NOMO-1 treated with DMSO at 0.1 percent for 48 hours (cell line): ENCODE results near the gene ZCCHC17.
"Not testable (repeated sequence)": the region's sequence is repeated elsewhere in the genome, so short reads cannot be mapped to it uniquely, and the experiment has no call there.

ENCODE experiments used
- DNase-seq: peaks from one replicate; lab custom pipeline; 2025; ENCODE audit not compliant: unreplicated experiment; lab: John Stamatoyannopoulos, UW

ZCCHC17 gene

GRCh38 chr1:31296486-31297276 is at the start of gene ZCCHC17, which contains the start of gene SNRNP40:
Gene ZCCHC17 (plus strand): TSS chr1:31297032. CDS start chr1:31310099, 13,067 bp downstream.
Gene SNRNP40 (minus strand): TSS chr1:31296788. CDS start chr1:31296751, 37 bp downstream.
- DNase-seq = peak; percentile 99

GRCh38 chr1:31248276-31248675 is 48.6 kb upstream of the ZCCHC17 start:
- no peak for DNase-seq

GRCh38 chr1:31249854-31250253 is 47.0 kb upstream of the ZCCHC17 start:
- no peak for DNase-seq

- no peak for DNase-seq
Observed at GRCh38 chr1:31257213-31257612, 39.6 kb upstream of the ZCCHC17 start.

GRCh38 chr1:31258581-31258980 is 38.3 kb upstream of the ZCCHC17 start:
- no peak for DNase-seq

GRCh38 chr1:31259746-31260145 is 37.1 kb upstream of the ZCCHC17 start:
- DNase-seq = no peak

- no peak for DNase-seq
Observed at GRCh38 chr1:31261916-31262315, 34.9 kb upstream of the ZCCHC17 start.

GRCh38 chr1:31262393-31262792 is 34.4 kb upstream of the ZCCHC17 start:
- not testable (repeated sequence) for DNase-seq

GRCh38 chr1:31263408-31263807 is 33.4 kb upstream of the ZCCHC17 start:
- DNase-seq = no peak

GRCh38 chr1:31264790-31265386 is 31.9 kb upstream of the ZCCHC17 start:
- no peak for DNase-seq

GRCh38 chr1:31266547-31266946 is 30.3 kb upstream of the ZCCHC17 start:
- DNase-seq = no peak

GRCh38 chr1:31272369-31272768 is 24.5 kb upstream of the ZCCHC17 start:
- no peak for DNase-seq

GRCh38 chr1:31273619-31274018 is 23.2 kb upstream of the ZCCHC17 start:
- DNase-seq = no peak

- not testable (repeated sequence) for DNase-seq
Observed at GRCh38 chr1:31282426-31282825, 14.4 kb upstream of the ZCCHC17 start.

GRCh38 chr1:31287791-31288190 is 9.0 kb upstream of the ZCCHC17 start:
- not testable (repeated sequence) for DNase-seq

GRCh38 chr1:31289021-31289420 is 7.8 kb upstream of the ZCCHC17 start:
- DNase-seq = no peak

GRCh38 chr1:31295874-31296485 is 852 bp upstream of the ZCCHC17 start:
- no peak for DNase-seq

- peak; percentile 10 for DNase-seq
Observed at GRCh38 chr1:31297277-31298247, 730 bp downstream of the ZCCHC17 start.

- DNase-seq = no peak
Observed at GRCh38 chr1:31299365-31299764, 2.5 kb downstream of the ZCCHC17 start.

GRCh38 chr1:31300193-31300592 is 3.4 kb downstream of the ZCCHC17 start:
- DNase-seq = peak; percentile 5
